ENCODE data around the gene PCDHA8.

DNA sequence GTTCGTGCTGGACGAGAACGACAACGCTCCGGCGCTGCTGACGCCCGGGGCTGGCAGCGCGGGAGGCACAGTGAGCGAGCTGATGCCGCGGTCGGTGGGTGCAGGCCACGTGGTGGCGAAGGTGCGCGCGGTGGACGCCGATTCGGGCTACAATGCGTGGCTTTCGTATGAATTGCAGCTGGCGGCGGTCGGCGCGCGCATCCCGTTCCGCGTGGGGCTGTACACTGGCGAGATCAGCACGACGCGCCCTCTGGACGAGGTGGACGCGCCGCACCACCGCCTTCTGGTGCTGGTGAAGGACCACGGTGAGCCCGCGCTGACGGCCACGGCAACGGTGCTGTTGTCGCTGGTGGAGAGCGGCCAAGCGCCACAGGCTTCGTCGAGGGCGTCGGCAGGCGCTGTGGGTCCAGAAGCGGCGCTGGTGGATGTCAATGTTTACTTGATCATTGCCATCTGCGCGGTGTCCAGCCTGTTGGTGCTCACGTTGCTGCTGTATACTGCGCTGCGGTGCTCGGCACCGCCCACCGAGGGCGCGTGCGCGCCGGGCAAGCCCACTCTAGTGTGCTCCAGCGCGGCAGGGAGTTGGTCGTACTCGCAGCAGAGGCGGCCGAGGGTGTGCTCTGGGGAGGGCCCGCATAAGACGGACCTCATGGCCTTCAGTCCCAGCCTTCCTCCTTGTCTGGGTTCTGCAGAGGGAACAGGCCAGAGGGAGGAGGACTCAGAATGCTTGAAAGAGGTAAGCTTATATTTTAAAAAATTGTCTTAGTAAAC is 43.1 kb downstream of the PCDHA8 start:
- TF ChIP-seq, protein P1, sequence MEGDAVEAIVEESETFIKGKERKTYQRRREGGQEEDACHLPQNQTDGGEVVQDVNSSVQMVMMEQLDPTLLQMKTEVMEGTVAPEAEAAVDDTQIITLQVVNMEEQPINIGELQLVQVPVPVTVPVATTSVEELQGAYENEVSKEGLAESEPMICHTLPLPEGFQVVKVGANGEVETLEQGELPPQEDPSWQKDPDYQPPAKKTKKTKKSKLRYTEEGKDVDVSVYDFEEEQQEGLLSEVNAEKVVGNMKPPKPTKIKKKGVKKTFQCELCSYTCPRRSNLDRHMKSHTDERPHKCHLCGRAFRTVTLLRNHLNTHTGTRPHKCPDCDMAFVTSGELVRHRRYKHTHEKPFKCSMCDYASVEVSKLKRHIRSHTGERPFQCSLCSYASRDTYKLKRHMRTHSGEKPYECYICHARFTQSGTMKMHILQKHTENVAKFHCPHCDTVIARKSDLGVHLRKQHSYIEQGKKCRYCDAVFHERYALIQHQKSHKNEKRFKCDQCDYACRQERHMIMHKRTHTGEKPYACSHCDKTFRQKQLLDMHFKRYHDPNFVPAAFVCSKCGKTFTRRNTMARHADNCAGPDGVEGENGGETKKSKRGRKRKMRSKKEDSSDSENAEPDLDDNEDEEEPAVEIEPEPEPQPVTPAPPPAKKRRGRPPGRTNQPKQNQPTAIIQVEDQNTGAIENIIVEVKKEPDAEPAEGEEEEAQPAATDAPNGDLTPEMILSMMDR (IDR thresholded peaks at IDR 0.05; ENCODE audit: low read length): no peak
- TF ChIP-seq EZH2 (IDR thresholded peaks at IDR 0.05; ENCODE audit: borderline replicate concordance, low read length): no peak
